ENCODE data around the gene COL27A1.

COL27A1 gene

DNA sequence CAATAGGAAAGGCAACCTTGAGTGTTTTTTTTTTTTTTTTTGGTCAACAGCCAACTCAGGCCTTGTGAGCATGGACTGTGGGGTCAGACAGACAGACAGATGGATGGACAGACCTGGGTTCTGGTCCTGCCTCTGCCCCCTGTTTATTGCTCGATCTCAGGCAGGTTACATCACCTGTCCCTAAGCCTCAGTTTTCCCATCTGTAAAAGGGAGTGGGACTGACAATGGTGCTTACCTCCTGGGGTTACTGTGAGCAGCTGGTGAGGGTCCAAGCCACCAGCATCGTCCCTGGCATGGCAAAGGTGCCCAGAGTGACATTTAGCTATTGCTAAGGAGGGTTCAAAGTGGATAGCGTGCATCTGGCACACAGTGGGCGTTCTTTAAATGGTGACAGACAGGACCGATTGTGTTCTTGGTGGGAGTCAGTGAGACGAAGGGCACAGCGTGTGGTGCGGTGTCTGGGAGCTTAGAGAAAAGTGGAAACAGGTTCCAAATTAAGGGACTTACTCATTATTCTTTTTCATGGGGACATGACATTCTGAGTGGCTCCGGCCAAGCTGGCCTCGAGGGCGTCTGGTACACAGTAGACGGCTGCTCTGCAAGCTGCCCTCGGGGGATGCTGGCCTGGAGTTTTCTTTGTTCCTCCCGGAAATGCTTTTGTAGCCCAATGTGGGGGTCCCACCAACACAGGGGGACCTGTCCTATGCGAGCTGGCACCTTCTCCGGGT, 72.1 kb downstream of the COL27A1 start:
- Histone ChIP-seq H2AK5ac (ENCODE audit: low read length) (peak overlapping the region; percentile 74), H3K9me3 (ENCODE audit: insufficient read depth, low read depth, low read length) (peaks cover 7% of the 10 kb centered on the region), H3K79me1 (ENCODE audit: low read length) (peaks cover 23% of the 10 kb centered on the region), H3K4me2 (ENCODE audit: low read length) (peak overlapping the region; percentile 7), H2BK12ac (ENCODE audit: low read length) (peak overlapping the region; percentile 78), H3K79me2 (ENCODE audit: control insufficient read depth, insufficient read depth, low read length, poor library complexity) (peaks cover 2% of the 10 kb centered on the region), H2BK5ac (ENCODE audit: low read depth, low read length, poor library complexity) (peak overlapping the region; percentile 79), H3K18ac (ENCODE audit: low read length) (peak overlapping the region; percentile 72), H4K8ac (ENCODE audit: low read depth, low read length) (peak overlapping the region; percentile 72), H3K14ac (ENCODE audit: low read length) (peak overlapping the region; percentile 75), H2AFZ (ENCODE audit: insufficient read depth, low read length, poor library complexity) (no peak overlapping the region), H3K27me3 (ENCODE audit: insufficient read depth, low read length) (no peaks in the 10 kb centered on the region), H3K4me1 (ENCODE audit: control insufficient read depth in 1 of 2, insufficient read depth in 2 of 2, low read length in 2 of 2) (peaks cover 32 to 46% of the 10 kb centered on the region in 2 experiments), H4K12ac (ENCODE audit: low read depth, low read length) (no peak overlapping the region), H3K27ac (ENCODE audit: low read depth, low read length) (peak overlapping the region; percentile 82), H3K4ac (ENCODE audit: low read depth, low read length) (peak overlapping the region; percentile 49), H3K4me3 (ENCODE audit: low read depth, low read length) (no peak overlapping the region), H3K23ac (ENCODE audit: low read length) (no peak overlapping the region), H3K9ac (ENCODE audit: low read length) (no peak overlapping the region), H2BK120ac (ENCODE audit: insufficient read depth, low read length, poor library complexity) (peak overlapping the region; percentile 83), H4K91ac (ENCODE audit: low read depth, low read length) (peak overlapping the region; percentile 89), H3K36me3 (ENCODE audit: control insufficient read depth in 1 of 2, insufficient read depth in 2 of 2, low read length in 2 of 2) (peaks cover 14 to 16% of the 10 kb centered on the region in 2 experiments)
- no CpG with 5 or more reads among the region's 16 CpGs for WGBS (ENCODE audit: extremely low coverage, insufficient coverage, insufficient read length)
- DNase-seq = no peak

DNA sequence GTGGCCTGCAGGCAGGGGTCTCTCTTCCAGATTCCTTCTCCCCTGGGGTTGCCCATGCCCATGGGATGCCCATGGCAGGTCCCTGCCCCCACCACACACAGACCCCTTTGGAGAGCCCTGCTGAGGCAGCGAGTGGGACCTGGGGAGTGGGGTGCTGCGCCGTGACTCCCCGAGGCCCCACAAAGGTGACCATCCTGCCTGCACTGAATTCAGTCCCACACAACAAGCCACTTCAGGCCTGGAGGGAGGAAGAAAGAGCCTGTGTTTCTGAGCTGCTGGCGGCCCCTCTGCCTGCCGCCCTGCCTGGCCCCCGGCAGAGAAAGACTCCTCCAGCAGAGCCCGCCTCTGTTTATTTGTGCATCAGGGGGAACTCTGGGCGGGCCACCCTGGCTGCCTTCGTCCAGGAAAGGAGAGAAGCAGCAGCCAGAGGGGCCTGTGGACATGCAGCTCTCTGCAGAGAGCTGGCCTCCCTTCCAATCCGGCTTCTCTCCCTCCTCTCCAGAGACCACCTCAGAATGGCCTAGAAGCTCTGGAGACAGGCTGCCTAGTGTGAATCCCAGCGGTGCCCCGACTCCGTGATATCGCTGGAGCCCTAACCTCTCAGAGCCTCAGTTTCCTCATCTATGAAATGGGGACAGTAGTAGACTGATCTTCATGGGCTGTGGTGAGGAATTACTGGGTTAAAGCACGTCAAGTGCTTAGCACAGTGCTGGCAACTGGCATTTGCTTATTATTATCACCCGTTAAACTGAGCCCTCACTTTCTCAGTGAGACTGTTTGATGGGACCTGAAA, 72.9 kb downstream of the COL27A1 start:
- peak overlapping the region; percentile 78 for H2BK12ac ChIP-seq (ENCODE audit: low read length)
- H3K9ac ChIP-seq (ENCODE audit: low read length) = no peak overlapping the region
- peaks cover 23% of the 10 kb centered on the region for H3K79me1 ChIP-seq (ENCODE audit: low read length)
- H3K4me3 ChIP-seq (ENCODE audit: low read depth, low read length) = no peak overlapping the region
- H3K4me2 ChIP-seq (ENCODE audit: low read length) = peak overlapping the region; percentile 7
- no peak overlapping the region for H3K23ac ChIP-seq (ENCODE audit: low read length)
- peaks cover 10 to 13% of the 10 kb centered on the region in 2 experiments for H3K36me3 ChIP-seq (ENCODE audit: control insufficient read depth in 1 of 2, insufficient read depth in 2 of 2, low read length in 2 of 2)
- peak overlapping the region; percentile 72 for H4K8ac ChIP-seq (ENCODE audit: low read depth, low read length)
- peak overlapping the region; percentile 72 for H3K18ac ChIP-seq (ENCODE audit: low read length)
- H3K14ac ChIP-seq (ENCODE audit: low read length) = peak overlapping the region; percentile 75
- H3K4me1 ChIP-seq (ENCODE audit: control insufficient read depth in 1 of 2, insufficient read depth in 2 of 2, low read length in 2 of 2) = peaks cover 32 to 46% of the 10 kb centered on the region in 2 experiments
- peak overlapping the region; percentile 89 for H4K91ac ChIP-seq (ENCODE audit: low read depth, low read length)
- peak overlapping the region; percentile 82 for H3K27ac ChIP-seq (ENCODE audit: low read depth, low read length)
- no CpG with 5 or more reads among the region's 17 CpGs for WGBS (ENCODE audit: extremely low coverage, insufficient coverage, insufficient read length)
- H2AK5ac ChIP-seq (ENCODE audit: low read length) = peak overlapping the region; percentile 74
- H2AFZ ChIP-seq (ENCODE audit: insufficient read depth, low read length, poor library complexity) = no peak overlapping the region
- peak overlapping the region; percentile 83 for H2BK120ac ChIP-seq (ENCODE audit: insufficient read depth, low read length, poor library complexity)
- H2BK5ac ChIP-seq (ENCODE audit: low read depth, low read length, poor library complexity) = peak overlapping the region; percentile 79
- H3K9me3 ChIP-seq (ENCODE audit: insufficient read depth, low read depth, low read length) = peaks cover 7% of the 10 kb centered on the region
- peaks cover 2% of the 10 kb centered on the region for H3K79me2 ChIP-seq (ENCODE audit: control insufficient read depth, insufficient read depth, low read length, poor library complexity)
- H3K4ac ChIP-seq (ENCODE audit: low read depth, low read length) = peak overlapping the region; percentile 49
- H3K27me3 ChIP-seq (ENCODE audit: insufficient read depth, low read length) = no peaks in the 10 kb centered on the region
- no peak for DNase-seq
- peak overlapping the region; percentile 46 for H4K12ac ChIP-seq (ENCODE audit: low read depth, low read length)

DNA sequence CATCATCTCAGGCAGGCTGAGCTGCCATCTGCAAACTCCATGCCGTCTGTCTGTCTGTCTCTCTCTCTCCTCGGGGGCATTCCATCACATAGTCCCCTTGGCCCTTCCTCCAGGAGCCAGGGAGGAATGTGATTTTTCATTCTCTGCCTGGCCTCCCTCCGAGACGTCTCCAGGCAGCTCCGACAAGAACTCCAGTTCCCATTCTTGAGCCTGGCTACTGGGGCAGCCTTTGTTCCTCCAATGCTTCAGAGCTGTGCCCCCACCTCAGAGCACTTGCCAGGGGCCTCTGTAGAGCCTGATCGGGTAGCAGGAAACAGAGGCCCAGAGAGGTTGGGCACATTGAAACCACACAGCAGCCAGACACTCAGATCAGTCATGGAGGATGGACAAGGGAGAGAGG, 74.0 kb downstream of the COL27A1 start:
- Histone ChIP-seq H3K4ac (ENCODE audit: low read depth, low read length) (no peak overlapping the region), H3K9ac (ENCODE audit: low read length) (no peak overlapping the region), H2AK5ac (ENCODE audit: low read length) (no peak overlapping the region), H3K14ac (ENCODE audit: low read length) (peak overlapping the region; percentile 26), H3K4me2 (ENCODE audit: low read length) (no peak overlapping the region), H4K91ac (ENCODE audit: low read depth, low read length) (peak overlapping the region; percentile 49), H4K8ac (ENCODE audit: low read depth, low read length) (peak overlapping the region; percentile 5), H3K36me3 (ENCODE audit: control insufficient read depth in 1 of 2, insufficient read depth in 2 of 2, low read length in 2 of 2) (peaks cover 9 to 13% of the 10 kb centered on the region in 2 experiments), H2BK5ac (ENCODE audit: low read depth, low read length, poor library complexity) (peak overlapping the region; percentile 17), H4K12ac (ENCODE audit: low read depth, low read length) (no peak overlapping the region), H3K4me1 (ENCODE audit: control insufficient read depth in 1 of 2, insufficient read depth in 2 of 2, low read length in 2 of 2) (peaks cover 32 to 46% of the 10 kb centered on the region in 2 experiments), H3K9me3 (ENCODE audit: insufficient read depth, low read depth, low read length) (peaks cover 7% of the 10 kb centered on the region), H3K27me3 (ENCODE audit: insufficient read depth, low read length) (no peaks in the 10 kb centered on the region), H3K23ac (ENCODE audit: low read length) (no peak overlapping the region), H3K79me1 (ENCODE audit: low read length) (peaks cover 23% of the 10 kb centered on the region), H2AFZ (ENCODE audit: insufficient read depth, low read length, poor library complexity) (no peak overlapping the region), H3K4me3 (ENCODE audit: low read depth, low read length) (no peak overlapping the region), H3K18ac (ENCODE audit: low read length) (no peak overlapping the region), H3K79me2 (ENCODE audit: control insufficient read depth, insufficient read depth, low read length, poor library complexity) (peaks cover 2% of the 10 kb centered on the region), H2BK12ac (ENCODE audit: low read length) (peak overlapping the region; percentile 28), H2BK120ac (ENCODE audit: insufficient read depth, low read length, poor library complexity) (peak overlapping the region; percentile 48), H3K27ac (ENCODE audit: low read depth, low read length) (peak overlapping the region; percentile 82)
- WGBS (ENCODE audit: extremely low coverage, insufficient coverage, insufficient read length) = no CpG with 5 or more reads among the region's 6 CpGs
- no peak for DNase-seq

DNA sequence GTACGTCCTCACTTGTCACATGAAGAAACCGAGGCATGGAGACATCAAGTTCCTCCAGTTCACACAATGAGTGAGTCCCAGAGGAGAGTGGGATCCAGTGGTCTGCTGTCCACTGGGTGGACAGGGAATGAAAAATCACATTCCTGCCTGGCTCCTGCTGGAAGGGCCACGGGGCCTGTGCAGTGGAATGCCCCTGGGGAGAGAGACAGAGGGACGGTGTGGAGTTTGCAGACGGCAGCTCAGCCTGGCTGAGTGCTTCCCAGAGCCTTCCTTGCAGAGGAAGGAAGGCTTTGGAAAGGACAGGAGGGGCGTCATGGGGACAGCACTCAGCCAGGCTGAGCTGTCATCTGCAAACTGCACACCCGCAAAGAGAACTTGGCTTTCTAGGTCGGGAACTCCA, 74.7 kb downstream of the COL27A1 start:
- no peak overlapping the region for H2AK5ac ChIP-seq (ENCODE audit: low read length)
- peaks cover 23% of the 10 kb centered on the region for H3K79me1 ChIP-seq (ENCODE audit: low read length)
- H2BK120ac ChIP-seq (ENCODE audit: insufficient read depth, low read length, poor library complexity) = peak overlapping the region; percentile 34
- no CpG with 5 or more reads among the region's 8 CpGs for WGBS (ENCODE audit: extremely low coverage, insufficient coverage, insufficient read length)
- H3K18ac ChIP-seq (ENCODE audit: low read length) = peak overlapping the region; percentile 15
- H3K9ac ChIP-seq (ENCODE audit: low read length) = no peak overlapping the region
- no peak overlapping the region for H3K14ac ChIP-seq (ENCODE audit: low read length)
- peak overlapping the region; percentile 9 for H2BK5ac ChIP-seq (ENCODE audit: low read depth, low read length, poor library complexity)
- no peak overlapping the region for H2AFZ ChIP-seq (ENCODE audit: insufficient read depth, low read length, poor library complexity)
- H4K12ac ChIP-seq (ENCODE audit: low read depth, low read length) = no peak overlapping the region
- no peaks in the 10 kb centered on the region for H3K27me3 ChIP-seq (ENCODE audit: insufficient read depth, low read length)
- peaks cover 2% of the 10 kb centered on the region for H3K79me2 ChIP-seq (ENCODE audit: control insufficient read depth, insufficient read depth, low read length, poor library complexity)
- H3K4ac ChIP-seq (ENCODE audit: low read depth, low read length) = no peak overlapping the region
- no peak overlapping the region for H2BK12ac ChIP-seq (ENCODE audit: low read length)
- no peak overlapping the region for H3K23ac ChIP-seq (ENCODE audit: low read length)
- no peak for DNase-seq
- H3K4me1 ChIP-seq (ENCODE audit: control insufficient read depth in 1 of 2, insufficient read depth in 2 of 2, low read length in 2 of 2) = peaks cover 32 to 48% of the 10 kb centered on the region in 2 experiments
- H3K9me3 ChIP-seq (ENCODE audit: insufficient read depth, low read depth, low read length) = peaks cover 7% of the 10 kb centered on the region
- H4K8ac ChIP-seq (ENCODE audit: low read depth, low read length) = peak overlapping the region; percentile 7
- H4K91ac ChIP-seq (ENCODE audit: low read depth, low read length) = peak overlapping the region; percentile 60
- no peak overlapping the region for H3K4me3 ChIP-seq (ENCODE audit: low read depth, low read length)
- H3K27ac ChIP-seq (ENCODE audit: low read depth, low read length) = peak overlapping the region; percentile 82
- no peak overlapping the region for H3K4me2 ChIP-seq (ENCODE audit: low read length)
- H3K36me3 ChIP-seq (ENCODE audit: control insufficient read depth in 1 of 2, insufficient read depth in 2 of 2, low read length in 2 of 2) = peaks cover 9 to 13% of the 10 kb centered on the region in 2 experiments

Measured in trophoblast cell (in vitro differentiated cells and primary cell).